IPS-11a (cell line): Measurements from ENCODE around the gene ZNF248.
"Not testable (repeated sequence)": the region's sequence is repeated elsewhere in the genome, so short reads cannot be mapped to it uniquely, and the experiment has no call there.

Source experiments
- H3K4me3 ChIP-seq: one replicate; pipeline ENCODE4 v1.5.1; 2013; ENCODE audit warnings: low read depth, low read length, control low read depth

Gene ZNF248

DNA sequence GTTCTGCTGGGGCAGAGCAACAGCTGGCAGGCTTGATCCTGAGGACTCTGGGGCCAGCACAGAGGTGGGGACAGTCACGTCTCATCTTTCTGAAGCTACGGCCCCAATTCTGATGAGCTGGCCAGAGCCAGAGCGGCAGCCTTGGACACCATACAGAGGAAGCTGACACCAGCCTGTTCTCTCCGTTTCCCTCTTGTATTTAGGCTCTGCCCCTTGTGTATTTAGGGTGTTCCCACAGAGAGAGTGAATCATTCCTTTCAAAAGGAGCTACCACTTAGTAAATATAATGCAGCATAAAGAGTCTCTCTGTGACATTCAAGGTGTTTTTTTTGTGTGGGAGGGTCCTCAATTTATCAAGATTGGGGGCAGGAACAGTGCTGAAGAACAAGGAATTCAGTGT is 109.2 kb downstream of the ZNF248 start:
- H3K4me3 ChIP-seq, result no peak overlapping the region

DNA sequence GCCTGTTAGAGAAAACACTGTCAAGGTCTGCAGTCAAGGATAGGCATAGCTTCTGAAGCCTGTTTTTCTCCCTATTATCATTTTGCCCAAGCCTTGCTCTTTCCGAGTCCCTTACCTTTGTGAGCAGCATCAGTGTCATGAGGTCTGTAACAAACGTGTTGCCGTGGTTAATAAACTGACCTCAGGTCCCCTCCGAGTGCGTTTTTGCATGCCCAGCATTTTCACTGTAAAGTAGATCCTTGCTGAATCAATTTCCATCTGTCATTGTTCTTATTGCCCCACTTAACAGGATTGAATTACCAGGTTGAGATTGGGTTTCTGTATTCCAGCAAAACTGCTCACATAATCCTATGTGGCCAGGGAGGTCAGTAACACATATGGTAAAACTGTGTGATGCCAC is 110.3 kb downstream of the ZNF248 start:
- H3K4me3 ChIP-seq, result no peak overlapping the region

GRCh38 chr10:37741831-37742230 is 115.6 kb downstream of the ZNF248 start:
- no peak overlapping the region for H3K4me3 ChIP-seq

GRCh38 chr10:37739181-37739580 is 118.2 kb downstream of the ZNF248 start:
- H3K4me3 ChIP-seq, result no peak overlapping the region

GRCh38 chr10:37738241-37738640 is 119.2 kb downstream of the ZNF248 start:
- H3K4me3 ChIP-seq, result not testable (repeated sequence)

- no peak overlapping the region for H3K4me3 ChIP-seq
These were observed 120.1 kb downstream of the ZNF248 start for GRCh38 chr10:37737336-37737735.

GRCh38 chr10:37736120-37736519 is 121.3 kb downstream of the ZNF248 start:
- H3K4me3 ChIP-seq, result no peak overlapping the region

GRCh38 chr10:37734971-37735370 is 122.4 kb downstream of the ZNF248 start:
- no peak overlapping the region for H3K4me3 ChIP-seq
